Fibroblast of lung (primary cell): Measurements from ENCODE around the gene PIANP. TPM values are rescaled to one million over a fixed set of nuclear protein-coding genes. Genes with fewer than 3 reads are reported as not detected.

Source experiments
- DNase-seq, 2 donors: peaks; one replicate each; pipeline versions ENCODE4 v3.0.0 to v3.0.0-alpha.2; 2010; ENCODE audit warnings: low read depth in 2 of 2
- H2AFZ ChIP-seq: 2 replicates; pipeline ENCODE4 v1.5.1; 2012; ENCODE audit warnings: low read length, control low read depth, inconsistent platforms
- H3K27ac ChIP-seq: 2 replicates; pipeline ENCODE4 v1.5.1; 2011; ENCODE audit warnings: low read length, control low read depth; ENCODE audit not compliant: insufficient read depth
- H3K27me3 ChIP-seq: 2 replicates; pipeline ENCODE4 v1.5.1; 2011; ENCODE audit warnings: mild to moderate bottlenecking, low read length; ENCODE audit not compliant: control insufficient read depth, insufficient read depth
- H3K36me3 ChIP-seq: 2 replicates; pipeline ENCODE4 v1.5.1; 2011; ENCODE audit warnings: low read length; ENCODE audit not compliant: control insufficient read depth, insufficient read depth
- H3K4me1 ChIP-seq: 2 replicates; pipeline ENCODE4 v1.5.1; 2011; ENCODE audit warnings: low read length; ENCODE audit not compliant: control insufficient read depth, insufficient read depth; ENCODE audit errors: extremely low read depth
- H3K4me2 ChIP-seq: 2 replicates; pipeline ENCODE4 v1.5.1; 2011; ENCODE audit warnings: low read length, control low read depth; ENCODE audit not compliant: insufficient read depth; ENCODE audit errors: extremely low read depth
- H3K4me3 ChIP-seq, 4 experiments: fragments of 200-600 bp in 1 of 4; sonication (generic) in 1 of 4; replicated peaks in 1 of 4; 2 replicates each; pipeline ENCODE4 v1.5.1; 2011 to 2016; ENCODE audit warnings: low read length in 4 of 4, low read depth in 3 of 4, mild to moderate bottlenecking in 3 of 4, control low read depth in 2 of 4, inconsistent platforms in 1 of 4, mixed read lengths in 1 of 4; ENCODE audit not compliant: insufficient read depth in 1 of 4; ENCODE audit errors: control extremely low read depth in 1 of 4
- H3K79me2 ChIP-seq: 2 replicates; pipeline ENCODE4 v1.5.1; 2012; ENCODE audit warnings: mild to moderate bottlenecking, low read length, inconsistent platforms; ENCODE audit not compliant: control insufficient read depth, insufficient read depth
- H3K9ac ChIP-seq: 2 replicates; pipeline ENCODE4 v1.5.1; 2011; ENCODE audit warnings: mild to moderate bottlenecking, low read length, control low read depth; ENCODE audit not compliant: insufficient read depth
- H3K9me3 ChIP-seq: 2 replicates; pipeline ENCODE4 v1.5.1; 2012; ENCODE audit warnings: low read depth, low read length; ENCODE audit not compliant: control insufficient read depth, insufficient read depth
- H4K20me1 ChIP-seq: 2 replicates; pipeline ENCODE4 v1.5.1; 2011; ENCODE audit warnings: low read length; ENCODE audit not compliant: control insufficient read depth, insufficient read depth; ENCODE audit errors: extremely low read depth
- EZH2 ChIP-seq: IDR thresholded peaks from 2 replicates; pipeline ENCODE4 v1.5.1; 2012; ENCODE audit warnings: low read length, control low read depth, mild to moderate bottlenecking; ENCODE audit errors: missing control alignments
- polyA plus RNA-seq, 2 donors: library from polyadenylated mRNA; depleted of rRNA in 1 of 2; stranded (reverse) in 1 of 2; unstranded in 1 of 2; fragments of >200 nt; gene quantifications; 2 replicates each; pipeline ENCODE4 v1.2.1, GENCODE V29; 2011 to 2012; ENCODE audit warnings: missing spikeins in 1 of 2
- total RNA-seq: library from RNA; depleted of rRNA; stranded (reverse); fragments of >200 nt; gene quantifications from 2 replicates; pipeline ENCODE4 v1.2.1, GENCODE V29; 2014
- TF ChIP-seq, protein P1 (sequence below), 2 donors: IDR thresholded peaks in 1 of 2; conservative IDR thresholded peaks in 1 of 2; 1 replicate in 1 of 2; 2 replicates in 1 of 2; pipeline ENCODE4 v1.5.1; 2011 to 2012; ENCODE audit warnings: low read length in 2 of 2, control low read depth in 1 of 2, inconsistent platforms in 1 of 2, low read depth in 1 of 2, mild to moderate bottlenecking in 1 of 2

Gene PIANP
- total and polyA plus RNA-seq, 2 donors (not counting 1 experiment from before 2014, with no cell fraction given) = 0.17 to 0.49 TPM

DNA sequence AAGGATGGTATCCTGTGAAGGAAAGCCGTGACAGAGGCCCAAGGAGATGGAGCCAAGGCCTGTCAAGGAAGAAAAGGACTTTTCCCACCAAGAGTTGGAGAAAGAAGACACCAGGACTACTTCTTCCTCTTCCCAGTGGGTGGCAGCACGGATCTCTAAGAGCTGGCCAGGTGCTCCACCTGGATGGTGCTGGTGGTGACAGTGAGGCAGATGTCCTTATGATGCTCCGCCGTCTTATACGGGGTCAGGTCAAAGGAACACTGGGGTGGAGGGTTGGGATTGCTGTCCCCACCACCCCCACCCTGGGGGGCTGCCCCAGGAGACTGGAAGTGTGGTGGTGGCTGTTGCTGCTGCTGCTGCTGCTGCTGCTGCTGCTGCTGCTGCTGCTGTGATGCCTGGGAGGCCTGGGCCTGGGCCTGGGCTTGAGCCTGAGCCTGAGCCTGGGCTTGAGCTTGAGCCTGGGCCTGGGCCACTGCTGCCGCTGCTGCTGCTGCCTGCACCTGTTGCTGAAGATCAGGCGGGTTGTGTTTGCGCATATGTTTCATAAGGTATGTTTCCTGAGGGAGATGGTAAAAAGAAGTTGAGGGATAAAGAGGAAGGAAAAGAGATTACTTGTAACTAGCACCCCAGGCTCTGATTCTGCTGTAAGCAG, 32.9 kb downstream of the PIANP start:
- Histone ChIP-seq H3K27ac (no peak overlapping the region), H2AFZ (no peak overlapping the region), H3K27me3 (no peaks in the 10 kb centered on the region), H3K36me3 (peaks cover 17% of the 10 kb centered on the region), H4K20me1 (no peaks in the 10 kb centered on the region), H3K79me2 (no peaks in the 10 kb centered on the region), H3K9me3 (no peaks in the 10 kb centered on the region), H3K4me2 (no peak overlapping the region), H3K4me3 (no peak overlapping the region), H3K9ac (no peak overlapping the region), H3K4me1 (no peaks in the 10 kb centered on the region)
- no peak for DNase-seq
- TF ChIP-seq, protein P1, sequence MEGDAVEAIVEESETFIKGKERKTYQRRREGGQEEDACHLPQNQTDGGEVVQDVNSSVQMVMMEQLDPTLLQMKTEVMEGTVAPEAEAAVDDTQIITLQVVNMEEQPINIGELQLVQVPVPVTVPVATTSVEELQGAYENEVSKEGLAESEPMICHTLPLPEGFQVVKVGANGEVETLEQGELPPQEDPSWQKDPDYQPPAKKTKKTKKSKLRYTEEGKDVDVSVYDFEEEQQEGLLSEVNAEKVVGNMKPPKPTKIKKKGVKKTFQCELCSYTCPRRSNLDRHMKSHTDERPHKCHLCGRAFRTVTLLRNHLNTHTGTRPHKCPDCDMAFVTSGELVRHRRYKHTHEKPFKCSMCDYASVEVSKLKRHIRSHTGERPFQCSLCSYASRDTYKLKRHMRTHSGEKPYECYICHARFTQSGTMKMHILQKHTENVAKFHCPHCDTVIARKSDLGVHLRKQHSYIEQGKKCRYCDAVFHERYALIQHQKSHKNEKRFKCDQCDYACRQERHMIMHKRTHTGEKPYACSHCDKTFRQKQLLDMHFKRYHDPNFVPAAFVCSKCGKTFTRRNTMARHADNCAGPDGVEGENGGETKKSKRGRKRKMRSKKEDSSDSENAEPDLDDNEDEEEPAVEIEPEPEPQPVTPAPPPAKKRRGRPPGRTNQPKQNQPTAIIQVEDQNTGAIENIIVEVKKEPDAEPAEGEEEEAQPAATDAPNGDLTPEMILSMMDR (conservative IDR thresholded peaks at IDR 0.05 in 1 of 2, IDR thresholded peaks at IDR 0.05 in 1 of 2; ENCODE audit: low read depth in 1 of 2, low read length in 2 of 2) = peak in 1 of 2 donors; percentile 18
- no peak for TF ChIP-seq EZH2

DNA sequence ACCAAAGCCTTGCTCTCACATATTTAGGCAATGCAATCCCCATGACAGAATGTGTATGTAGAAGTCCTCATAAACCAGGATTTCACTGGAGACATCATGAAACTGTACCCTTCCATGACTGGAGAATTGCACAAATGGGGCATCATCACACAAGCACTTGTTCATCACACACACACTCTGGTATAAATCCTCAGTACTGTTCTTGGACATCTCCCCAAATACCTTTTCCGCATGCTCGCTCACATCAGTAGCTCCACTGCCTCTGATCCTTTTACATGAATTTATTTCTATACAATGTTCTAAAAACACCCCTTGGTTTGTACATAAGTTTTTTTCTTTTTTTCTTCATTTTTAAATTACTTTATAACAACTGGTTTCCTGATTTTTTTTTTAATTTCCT, 34.4 kb downstream of the PIANP start:
- Histone ChIP-seq H3K27me3 (no peaks in the 10 kb centered on the region), H4K20me1 (no peaks in the 10 kb centered on the region), H3K4me1 (no peaks in the 10 kb centered on the region), H3K79me2 (peaks cover 3% of the 10 kb centered on the region), H3K4me2 (no peak overlapping the region), H3K4me3 (no peak overlapping the region), H3K9me3 (no peaks in the 10 kb centered on the region), H2AFZ (no peak overlapping the region), H3K9ac (no peak overlapping the region), H3K36me3 (peaks cover 11% of the 10 kb centered on the region), H3K27ac (no peak overlapping the region)
- peak in 1 of 2 donors; percentile 64 for DNase-seq
- no peak for TF ChIP-seq EZH2
- TF ChIP-seq, protein P1 (conservative IDR thresholded peaks at IDR 0.05 in 1 of 2, IDR thresholded peaks at IDR 0.05 in 1 of 2; ENCODE audit: low read depth in 1 of 2, low read length in 2 of 2) = no peak

DNA sequence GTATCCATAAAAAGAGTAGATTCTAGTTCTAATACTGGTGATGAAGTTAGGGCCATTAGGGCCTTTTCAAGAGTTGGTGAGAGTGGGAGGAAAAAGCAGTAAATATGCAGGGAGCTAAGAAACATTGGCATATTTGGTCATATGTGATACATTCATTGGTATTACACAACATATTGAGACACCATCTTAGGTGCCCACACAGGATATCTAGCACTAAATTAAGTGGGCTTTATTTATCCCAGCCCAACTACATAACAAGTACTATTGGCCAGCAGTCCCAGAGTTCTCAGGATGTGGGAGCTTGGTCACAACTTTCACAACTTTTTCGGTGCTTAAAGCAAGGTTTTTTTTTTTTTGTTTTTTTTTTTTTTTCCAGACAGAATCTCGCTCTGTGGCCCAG, 35.7 kb downstream of the PIANP start:
- H3K4me3 ChIP-seq = no peak overlapping the region
- no peaks in the 10 kb centered on the region for H3K9me3 ChIP-seq
- no peaks in the 10 kb centered on the region for H4K20me1 ChIP-seq
- H3K27me3 ChIP-seq = no peaks in the 10 kb centered on the region
- no peak for DNase-seq
- H3K27ac ChIP-seq = no peak overlapping the region
- peaks cover 3% of the 10 kb centered on the region for H3K79me2 ChIP-seq
- H2AFZ ChIP-seq = no peak overlapping the region
- H3K4me1 ChIP-seq = no peaks in the 10 kb centered on the region
- H3K36me3 ChIP-seq = peaks cover 9% of the 10 kb centered on the region
- H3K9ac ChIP-seq = no peak overlapping the region
- H3K4me2 ChIP-seq = no peak overlapping the region
- no peak for TF ChIP-seq EZH2
- TF ChIP-seq, protein P1 (conservative IDR thresholded peaks at IDR 0.05 in 1 of 2, IDR thresholded peaks at IDR 0.05 in 1 of 2; ENCODE audit: low read depth in 1 of 2, low read length in 2 of 2) = no peak
